Motor neuron (in vitro differentiated cells): ENCODE measurements around the gene DHRS11. TPM values are rescaled to one million over a fixed set of nuclear protein-coding genes. Genes with fewer than 3 reads are reported as not detected.

Experiments
- ATAC-seq, 8 experiments: fragments of 200-7000 bp; cut with Tn5 transposase; replicated peaks in 6 of 8; 2 replicates each; pipeline ENCODE4 v1.8.0; 2021; ENCODE audit warnings: mild to moderate bottlenecking in 8 of 8, moderate library complexity in 8 of 8
- H3K27ac ChIP-seq, 2 donors: fragments of 250-450 bp; sonication (Bioruptor Pico); 2 replicates each; pipeline ENCODE4 v1.9.0; 2021; ENCODE audit warnings: antibody characterized with exemption in 2 of 2, mild to moderate bottlenecking in 2 of 2, moderate library complexity in 1 of 2
- H3K4me1 ChIP-seq, 2 donors: fragments of 250-450 bp; sonication (Bioruptor Pico); replicated peaks in 1 of 2; 2 replicates each; pipeline ENCODE4 v1.6.1; 2021; ENCODE audit warnings: antibody characterized with exemption in 2 of 2, mild to moderate bottlenecking in 2 of 2, moderate library complexity in 1 of 2
- H3K4me3 ChIP-seq, 5 donors: fragments of 250-450 bp; sonication (Bioruptor Pico); 2 replicates each; pipeline ENCODE4 v1.9.0; 2021; ENCODE audit warnings: antibody characterized with exemption in 5 of 5, mild to moderate bottlenecking in 5 of 5, moderate library complexity in 4 of 5
- WGBS, 10 experiments: fragments of 450-650 bp; shearing (Covaris generic); methylation state at CpG; one replicate each; pipeline ENCODE4 v1.0.0; 2022; 5-methylcytosine and 5-hydroxymethylcytosine counted together
- in situ Hi-C, 9 experiments: fragments of 400-800 bp; cut with MboI; loops; one replicate each; pipeline ENCODE4 v1.15.0; 2021; ENCODE audit warnings: low sequenced_read_pairs in 9 of 9, low pct_unique_long_range_greater_than_20kb in 2 of 9; ENCODE audit not compliant: unreplicated experiment in 9 of 9
- total RNA-seq, 8 experiments: library from RNA; unstranded; fragments of 300-600 nt; gene quantifications; 2 replicates each; pipeline versions ENCODE4 v1.2.3 to v1.2.4, GENCODE V29; 2022

Gene DHRS11
- total RNA-seq, 8 experiments from 2014 or later: 6.8 to 32.3 (median 11.1) TPM

GRCh38 chr17:36575028-36575427, 16.7 kb upstream of the DHRS11 start:
- ATAC-seq: no peak
- 50 to 100% (median 95%) methylated on average over 1 to 6 of the region's 12 CpGs; no CpG with 5 or more reads in 4 of the 10 experiments for whole genome bisulfite sequencing, 10 experiments
- in situ Hi-C loops: no loop called here

GRCh38 chr17:36576793-36577192, 14.9 kb upstream of the DHRS11 start:
- ATAC-seq: peak in 3 of 8 experiments; percentile 82 to 94 (median 93)
- no peak overlapping the region for H3K4me3 ChIP-seq
- WGBS, 10 experiments: 8 to 100% (median 90%) methylated on average over 1 to 2 of the region's 2 CpGs; no CpG with 5 or more reads in 1 of the 10 experiments
- in situ Hi-C loops: no loop called here
- H3K4me1 ChIP-seq: no peaks in the 10 kb centered on the region
- H3K27ac ChIP-seq: no peak overlapping the region

More at GRCh38 chr17:36575028-36575427, 16.7 kb upstream of the DHRS11 start:
- Histone ChIP-seq H3K4me1 (no peaks in the 10 kb centered on the region), H3K4me3 (no peak overlapping the region), H3K27ac (no peak overlapping the region)

- no peaks in the 10 kb centered on the region for H3K4me1 ChIP-seq
- in situ Hi-C loops: no loop called here
- 80 to 100% (median 100%) methylated on average over 1 to 2 of the region's 2 CpGs; no CpG with 5 or more reads in 1 of the 10 experiments for WGBS, 10 experiments
- no peak for ATAC-seq
- no peak overlapping the region for H3K4me3 ChIP-seq
- no peak overlapping the region for H3K27ac ChIP-seq
Measured at GRCh38 chr17:36578671-36579070, 13.0 kb upstream of the DHRS11 start.

GRCh38 chr17:36583787-36584186, 7.9 kb upstream of the DHRS11 start:
- 0 to 100% (median 88%) methylated on average over 1 of the region's 1 CpG; no CpG with 5 or more reads in 5 of the 10 experiments for WGBS, 10 experiments
- in situ Hi-C loops: no loop called here
- no peak for ATAC-seq
- H3K4me3 ChIP-seq: no peak overlapping the region
- no peak overlapping the region for H3K27ac ChIP-seq
- H3K4me1 ChIP-seq: no peaks in the 10 kb centered on the region

GRCh38 chr17:36586138-36586537, 5.5 kb upstream of the DHRS11 start:
- H3K4me3 ChIP-seq: no peak overlapping the region
- H3K4me1 ChIP-seq: peaks cover 0 to under 1% of the 10 kb centered on the region in 2 donors
- H3K27ac ChIP-seq: no peak overlapping the region
- in situ Hi-C loops: no loop called here
- 33 to 100% (median 96%) methylated on average over 1 to 2 of the region's 2 CpGs for WGBS, 10 experiments
- ATAC-seq: no peak

- no peak for ATAC-seq
Measured at GRCh38 chr17:36590082-36590481, 1.6 kb upstream of the DHRS11 start.

GRCh38 chr17:36592316-36592715, 637 bp downstream of the DHRS11 start:
- Histone ChIP-seq H3K27ac (peak overlapping the region in 1 of 2 donors; percentile 54), H3K4me1 (peaks cover 5 to 11% of the 10 kb centered on the region in 2 donors), H3K4me3 (peak overlapping the region; percentile 50 to 90 (median 74))
- WGBS, 10 experiments: 0 to 4% (median 0%) methylated on average over 1 to 4 of the region's 20 CpGs; no CpG with 5 or more reads in 7 of the 10 experiments
- in situ Hi-C loops: no loop called here
- peak; percentile 15 to 62 (median 37) for ATAC-seq

More at GRCh38 chr17:36590082-36590481, 1.6 kb upstream of the DHRS11 start:
- 71 to 100% (median 94%) methylated on average over 1 to 2 of the region's 2 CpGs; no CpG with 5 or more reads in 2 of the 10 experiments for whole genome bisulfite sequencing, 10 experiments
- H3K27ac ChIP-seq: no peak overlapping the region
- no peak overlapping the region for H3K4me3 ChIP-seq
- in situ Hi-C loops: no loop called here
- peaks cover 5 to 11% of the 10 kb centered on the region in 2 donors for H3K4me1 ChIP-seq

GRCh38 chr17:36592716-36593321, 1.1 kb downstream of the DHRS11 start:
- in situ Hi-C loops: no loop called here
- ATAC-seq: peak in 2 of 8 experiments; percentile 9 to 10
- Histone ChIP-seq H3K4me1 (peaks cover 5 to 11% of the 10 kb centered on the region in 2 donors), H3K4me3 (peak overlapping the region; percentile 50 to 90 (median 74)), H3K27ac (no peak overlapping the region)
- WGBS, 10 experiments: 0 to 50% (median 0%) methylated on average over 1 to 2 of the region's 4 CpGs; no CpG with 5 or more reads in 6 of the 10 experiments

- H3K4me1 ChIP-seq: peaks cover 5 to 11% of the 10 kb centered on the region in 2 donors
- no peak overlapping the region for H3K27ac ChIP-seq
- H3K4me3 ChIP-seq: no peak overlapping the region
- 40 to 100% (median 80%) methylated on average over 1 to 6 of the region's 8 CpGs; no CpG with 5 or more reads in 4 of the 10 experiments for WGBS, 10 experiments
- ATAC-seq: no peak
- in situ Hi-C loops: no loop called here
Measured at GRCh38 chr17:36593656-36594316, 2.1 kb downstream of the DHRS11 start.

- in situ Hi-C loops: no loop called here
- ATAC-seq: no peak
- Histone ChIP-seq H3K4me3 (no peak overlapping the region), H3K27ac (no peak overlapping the region), H3K4me1 (peaks cover 5 to 11% of the 10 kb centered on the region in 2 donors)
- 45 to 67% (median 63%) methylated on average over 2 to 6 of the region's 13 CpGs; no CpG with 5 or more reads in 6 of the 10 experiments for WGBS, 10 experiments
Measured at GRCh38 chr17:36594626-36595401, 3.1 kb downstream of the DHRS11 start.

- ATAC-seq: no peak
Measured at GRCh38 chr17:36597226-36597625, 5.5 kb downstream of the DHRS11 start.

GRCh38 chr17:36597866-36598777, 6.4 kb downstream of the DHRS11 start:
- Histone ChIP-seq H3K4me3 (no peak overlapping the region), H3K27ac (no peak overlapping the region), H3K4me1 (peaks cover 9 to 11% of the 10 kb centered on the region in 2 donors)
- in situ Hi-C loops: no loop called here
- 60 to 100% (median 93%) methylated on average over 1 to 8 of the region's 11 CpGs; no CpG with 5 or more reads in 3 of the 10 experiments for WGBS, 10 experiments
- ATAC-seq: no peak

More at GRCh38 chr17:36597226-36597625, 5.5 kb downstream of the DHRS11 start:
- Histone ChIP-seq H3K27ac (no peak overlapping the region), H3K4me1 (peaks cover 11 to 13% of the 10 kb centered on the region in 2 donors), H3K4me3 (no peak overlapping the region)
- in situ Hi-C loops: no loop called here
- 86 to 100% (median 96%) methylated on average over 1 to 2 of the region's 6 CpGs; no CpG with 5 or more reads in 6 of the 10 experiments for WGBS, 10 experiments
